22Rv1 (cell line): Measurements from ENCODE around the gene TTC7B.
A peak's percentile ranks its signal among the peaks of the same experiment; 100 is the strongest.

Experiments
- CTCF ChIP-seq: fragments of 450-650 bp; IDR thresholded peaks from 2 replicates; pipeline ENCODE4 v1.5.1; 2017; ENCODE audit warnings: mild to moderate bottlenecking
- ZFX ChIP-seq: fragments of 450-650 bp; IDR thresholded peaks from 2 replicates; pipeline ENCODE4 v1.6.1; 2017; ENCODE audit warnings: antibody characterized with exemption, borderline replicate concordance

- peak; percentile 95 for TF ChIP-seq CTCF
- no peak for TF ChIP-seq ZFX
These were observed 118.5 kb downstream of the TTC7B start for GRCh38 chr14:90697577-90698206.
